NCI-H2107 treated with DMSO at 0.1 percent for 48 hours (cell line): ENCODE data around the gene PPP1R15B.

Source experiments
- DNase-seq: peaks from one replicate; lab custom pipeline; 2025; ENCODE audit not compliant: unreplicated experiment; lab: John Stamatoyannopoulos, UW

The PPP1R15B gene

GRCh38 chr1:204367956-204368355 is 43.7 kb downstream of the PPP1R15B start:
- no peak for DNase-seq

GRCh38 chr1:204367193-204367858 is 44.3 kb downstream of the PPP1R15B start:
- DNase-seq = no peak

GRCh38 chr1:204366759-204367158 is 44.9 kb downstream of the PPP1R15B start:
- no peak for DNase-seq

- DNase-seq = peak; percentile 85
These were observed 48.1 kb downstream of the PPP1R15B start for GRCh38 chr1:204363335-204364114.

- no peak for DNase-seq
These were observed 48.7 kb downstream of the PPP1R15B start for GRCh38 chr1:204362984-204363334.

GRCh38 chr1:204361781-204362180 is 49.8 kb downstream of the PPP1R15B start:
- no peak for DNase-seq

GRCh38 chr1:204361341-204361771 is 50.3 kb downstream of the PPP1R15B start:
- DNase-seq = no peak

- no peak for DNase-seq
These were observed 51.3 kb downstream of the PPP1R15B start for GRCh38 chr1:204360314-204360713.

GRCh38 chr1:204359474-204360255 is 52.0 kb downstream of the PPP1R15B start, which contains the start of gene PLEKHA6:
TSS of gene PLEKHA6 (minus strand) at chr1:204359929. CDS start at chr1:204273727, 86,202 bp downstream.
- DNase-seq = peak; percentile 79

GRCh38 chr1:204359131-204359473 is 52.5 kb downstream of the PPP1R15B start:
- no peak for DNase-seq

GRCh38 chr1:204358605-204359004 is 53.0 kb downstream of the PPP1R15B start:
- DNase-seq = no peak

- no peak for DNase-seq
These were observed 53.8 kb downstream of the PPP1R15B start for GRCh38 chr1:204357551-204358490.

- DNase-seq = no peak
These were observed 54.6 kb downstream of the PPP1R15B start for GRCh38 chr1:204356997-204357396.

GRCh38 chr1:204355913-204356312 is 55.7 kb downstream of the PPP1R15B start:
- no peak for DNase-seq

- DNase-seq = no peak
These were observed 57.0 kb downstream of the PPP1R15B start for GRCh38 chr1:204354579-204354978.
